SIG-M5 treated with dmso at 0.1 percent for 504 hours (cell line): ENCODE results near the gene PTPRK.

Experiments used
- DNase-seq: peaks from one replicate; lab custom pipeline; 2025; ENCODE audit not compliant: unreplicated experiment; lab: John Stamatoyannopoulos, UW

The PTPRK gene

GRCh38 chr6:128099571-128100197, 420.7 kb downstream of the PTPRK start:
- DNase-seq: no peak

GRCh38 chr6:128098000-128098581, 422.3 kb downstream of the PTPRK start:
- DNase-seq: no peak

DNA sequence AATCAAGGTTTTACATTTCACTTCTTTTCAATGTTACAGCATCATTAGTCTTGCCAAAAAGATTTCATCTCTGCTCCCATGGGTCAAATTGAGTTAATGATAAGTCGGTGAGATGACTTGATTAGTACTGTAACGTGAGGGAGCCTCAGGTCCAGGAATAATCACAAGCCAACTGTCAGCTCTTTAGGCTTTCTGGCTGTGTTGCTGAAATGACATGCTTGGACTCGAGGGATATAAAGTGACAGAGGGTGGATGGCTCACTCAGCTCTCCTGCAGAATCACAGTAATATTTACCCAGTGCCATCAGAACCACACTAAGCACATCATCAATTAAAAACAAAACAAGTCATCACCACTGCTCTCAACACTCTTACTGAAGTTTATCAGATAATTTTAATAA, 423.4 kb downstream of the PTPRK start:
- DNase-seq: no peak

DNA sequence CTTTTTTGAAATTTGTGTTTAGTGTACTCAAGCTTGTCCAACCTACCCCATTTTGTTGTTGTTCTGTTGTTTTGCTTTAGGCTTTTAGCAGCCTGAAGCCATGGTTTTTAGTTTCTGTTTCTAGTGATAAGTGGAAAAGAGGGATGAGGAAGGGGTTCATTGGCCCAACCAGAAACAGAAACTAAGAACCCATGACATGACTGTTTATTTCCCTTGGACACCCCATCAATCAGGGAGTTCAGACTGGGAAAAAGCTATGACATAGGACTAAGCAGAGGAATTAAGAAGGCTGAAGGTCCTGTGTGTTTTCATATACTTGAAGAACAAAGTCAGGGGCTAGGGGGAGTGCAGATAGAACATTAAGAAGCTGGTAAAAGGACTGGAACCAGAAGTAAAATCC, 425.0 kb downstream of the PTPRK start:
- no peak for DNase-seq

GRCh38 chr6:128079021-128079420, 441.4 kb downstream of the PTPRK start:
- DNase-seq: no peak

GRCh38 chr6:128078276-128078675, 442.1 kb downstream of the PTPRK start:
- no peak for DNase-seq

DNA sequence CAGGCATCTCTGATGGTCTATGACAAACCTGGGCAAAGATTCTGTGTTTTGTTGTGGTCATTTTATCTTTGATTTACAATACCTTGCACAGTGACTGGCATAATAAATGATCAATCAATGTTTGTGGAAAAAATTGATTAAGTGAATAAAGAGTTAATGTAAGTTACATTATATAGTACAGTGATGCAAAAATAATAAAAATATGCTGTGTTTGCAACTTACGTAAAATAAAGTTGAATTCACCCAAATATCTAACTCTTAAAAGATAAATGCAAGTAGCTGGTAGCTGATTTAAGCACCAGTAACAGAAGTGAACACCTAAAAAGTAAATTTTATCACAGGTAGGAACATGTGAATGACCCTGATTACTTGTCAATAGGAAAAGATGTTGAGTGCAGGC, 443.6 kb downstream of the PTPRK start:
- no peak for DNase-seq

- DNase-seq: no peak
Observed at GRCh38 chr6:128074567-128074966, 445.8 kb downstream of the PTPRK start.

DNA sequence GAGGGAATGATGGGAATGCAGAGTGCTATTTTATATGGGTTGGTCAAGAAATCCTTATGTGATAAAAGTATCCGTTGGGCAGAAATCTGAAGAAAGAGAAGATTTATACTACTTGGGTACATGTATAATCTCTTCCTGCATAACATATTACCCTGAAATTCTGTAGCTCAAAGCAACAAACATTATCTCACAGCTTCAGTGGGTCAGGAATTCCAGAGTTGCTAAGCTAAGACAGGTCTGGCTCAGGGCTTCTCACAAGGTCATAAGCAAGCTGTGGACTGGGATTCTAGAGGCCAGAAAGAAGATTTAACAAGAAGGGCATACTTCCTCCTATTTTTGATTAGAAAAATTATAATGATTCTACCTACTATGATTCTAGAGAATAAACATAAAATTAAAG, 447.0 kb downstream of the PTPRK start:
- DNase-seq: no peak

GRCh38 chr6:128071212-128071611, 449.2 kb downstream of the PTPRK start:
- DNase-seq: no peak

DNA sequence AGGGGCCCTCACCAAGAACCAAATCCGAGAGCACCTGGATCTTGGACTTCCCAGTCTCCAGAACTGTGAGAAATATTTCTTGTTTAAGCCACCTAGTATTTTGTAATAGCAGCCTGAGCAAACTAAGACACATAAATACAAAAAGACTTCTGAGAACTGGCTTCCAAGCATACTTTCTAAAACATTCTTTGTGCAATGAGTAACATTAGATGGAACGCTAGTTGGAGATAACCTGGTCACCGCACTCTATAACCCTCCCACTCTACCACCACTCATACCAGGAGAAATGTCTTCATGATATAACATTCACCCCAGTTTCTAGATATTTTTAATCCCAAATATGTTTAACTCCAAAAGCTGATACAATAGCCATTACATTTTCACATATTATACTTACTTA, 450.0 kb downstream of the PTPRK start:
- no peak for DNase-seq

GRCh38 chr6:128069188-128069587, 451.2 kb downstream of the PTPRK start:
- DNase-seq: no peak

DNA sequence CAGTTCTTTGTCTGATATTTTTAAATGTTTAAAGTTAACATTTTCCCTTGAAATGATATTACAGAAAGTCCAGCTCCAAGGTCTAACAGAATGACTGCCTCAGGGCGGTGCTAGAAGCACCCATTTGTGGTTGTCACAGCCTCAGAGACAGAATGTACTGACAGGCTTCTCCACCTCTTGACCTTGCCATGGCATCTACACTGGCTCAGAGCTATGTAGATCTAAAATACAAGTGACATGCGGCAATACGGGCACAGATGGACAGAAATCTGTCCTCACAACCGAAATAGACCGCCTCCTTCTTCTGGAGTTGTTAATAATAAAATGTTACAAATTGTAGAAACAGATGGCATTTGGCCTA, 452.3 kb downstream of the PTPRK start:
- DNase-seq: no peak

DNA sequence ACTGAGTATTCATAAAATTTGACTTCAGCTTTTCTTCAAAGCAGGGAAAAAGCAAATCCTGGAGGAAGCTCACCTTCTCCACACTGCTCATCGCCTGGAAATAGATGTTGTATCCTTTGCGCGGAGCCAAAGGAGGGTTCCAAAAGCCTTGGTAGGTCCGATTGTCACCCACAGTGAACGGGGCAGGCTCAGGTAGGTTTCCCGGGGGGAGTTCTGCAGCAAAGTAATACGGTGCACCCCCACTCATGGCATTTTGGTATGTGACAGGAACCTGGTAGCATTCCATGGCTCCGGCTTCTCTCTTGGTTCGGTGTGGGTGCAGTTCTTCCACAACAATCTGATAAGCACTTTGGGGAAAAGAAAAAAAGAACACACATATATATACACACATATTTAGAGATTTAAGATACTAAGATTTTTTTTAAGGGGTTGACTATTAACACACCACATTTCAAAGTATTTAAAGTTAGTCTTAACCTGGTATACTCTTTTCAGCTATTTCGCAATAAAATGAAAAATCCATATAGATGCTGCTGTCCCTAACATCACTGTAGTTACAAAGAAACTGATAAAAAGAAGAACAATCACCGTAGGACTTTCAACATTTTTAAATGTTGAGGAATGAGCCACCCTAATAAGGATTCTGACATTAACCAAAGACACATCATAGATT, 452.8 kb downstream of the PTPRK start:
- DNase-seq: no peak

GRCh38 chr6:128065072-128065471, 455.3 kb downstream of the PTPRK start:
- no peak for DNase-seq

DNA sequence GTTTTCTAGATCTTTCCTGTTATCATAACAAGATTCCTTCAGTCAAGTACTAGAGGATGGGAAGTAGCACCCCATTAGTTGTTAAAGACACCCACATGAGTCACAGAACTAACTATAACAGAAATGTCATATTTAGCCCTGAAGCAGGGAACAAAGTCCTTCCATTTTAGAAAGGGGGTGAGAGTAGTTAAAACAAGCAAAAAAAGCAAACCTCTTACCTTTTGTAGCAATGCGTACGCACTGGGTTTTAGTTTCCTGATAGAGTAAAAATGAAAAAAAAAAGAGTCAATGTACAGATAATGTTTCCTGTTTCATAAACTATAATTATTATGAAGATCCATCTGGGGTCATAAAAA, 455.9 kb downstream of the PTPRK start:
- no peak for DNase-seq

DNA sequence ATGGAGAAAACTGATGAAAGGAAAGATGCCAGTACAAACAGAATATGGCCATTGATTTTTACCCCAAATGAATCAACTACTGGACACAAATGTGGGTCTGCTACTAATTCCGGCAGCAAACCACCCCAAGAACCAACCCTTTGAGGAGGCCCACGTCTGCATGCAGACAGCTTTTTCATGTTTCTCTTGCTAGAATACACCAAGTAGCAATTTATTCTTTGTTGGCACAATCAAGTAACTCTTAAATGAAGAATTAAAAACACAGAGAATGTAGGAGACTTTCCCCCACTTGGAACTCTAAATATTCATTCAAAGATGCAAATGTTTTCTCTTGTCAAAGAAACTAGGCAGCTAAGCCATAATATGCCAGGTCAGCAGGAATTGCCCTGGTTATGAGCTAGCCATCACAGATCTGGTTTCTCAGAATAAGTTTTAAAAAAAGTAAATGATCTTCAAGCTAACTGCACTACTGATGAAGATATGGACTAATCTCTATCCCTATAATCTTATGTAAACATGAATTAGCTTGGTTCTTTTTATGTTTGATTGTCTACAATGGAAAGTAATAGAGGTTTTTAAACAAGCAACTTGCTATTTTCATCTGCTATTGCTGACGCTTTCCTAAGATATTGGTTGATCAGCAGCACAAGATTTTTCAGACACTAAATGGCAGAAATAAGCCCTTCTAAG, 456.4 kb downstream of the PTPRK start:
- DNase-seq: no peak

DNA sequence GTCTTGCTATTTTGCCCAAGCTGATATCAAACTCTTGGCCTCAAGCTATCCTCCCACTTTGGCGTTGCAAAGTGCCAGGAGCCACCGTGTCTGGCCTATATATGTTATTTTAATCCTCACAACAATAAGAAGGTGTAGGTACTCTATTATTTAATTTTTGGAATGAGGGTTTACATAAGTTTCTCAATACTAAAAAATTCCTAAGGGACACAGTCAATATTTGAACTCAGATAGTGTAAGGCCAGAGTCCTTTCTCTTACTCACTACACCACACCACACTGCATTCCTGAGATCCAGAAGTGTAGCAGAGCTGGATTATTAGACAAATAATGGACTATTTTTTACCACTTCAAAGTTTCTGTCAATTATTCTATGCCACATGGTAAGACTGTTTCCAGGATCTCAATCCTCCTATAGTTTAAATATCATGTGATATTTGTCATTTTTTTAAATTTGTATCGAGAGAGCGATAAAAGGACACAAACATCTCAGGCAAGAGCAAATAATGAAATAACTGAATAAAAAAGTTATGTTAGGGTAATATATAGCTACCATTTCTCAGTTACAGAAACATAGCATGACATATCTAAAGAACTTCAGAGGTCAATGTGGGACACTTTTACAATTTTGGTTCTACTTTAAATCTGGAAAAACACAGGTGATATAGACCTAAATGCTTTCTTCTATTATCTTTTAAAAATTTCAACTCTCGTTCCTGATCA, 457.4 kb downstream of the PTPRK start:
- peak; percentile 10 for DNase-seq

DNA sequence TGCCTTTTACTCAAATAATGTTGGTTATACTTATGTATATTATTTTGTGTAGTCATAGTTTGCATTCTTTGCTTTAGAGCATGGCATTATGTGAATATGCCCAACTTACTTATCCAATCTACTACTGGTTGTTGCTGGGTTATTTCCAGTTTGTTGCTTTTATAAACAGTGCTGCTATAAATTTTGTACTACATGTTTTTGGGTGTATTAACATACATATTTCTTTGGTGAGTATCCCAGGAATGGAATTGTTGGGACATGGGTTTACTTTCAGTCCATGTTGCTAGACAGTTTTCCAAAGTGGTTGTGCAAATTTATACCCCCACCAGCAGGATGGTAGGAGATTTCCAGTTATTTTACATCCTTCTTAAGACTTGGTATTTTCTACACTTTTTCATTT, 462.5 kb downstream of the PTPRK start:
- DNase-seq: no peak

- no peak for DNase-seq
Observed at GRCh38 chr6:128057541-128057940, 462.9 kb downstream of the PTPRK start.

- no peak for DNase-seq
Observed at GRCh38 chr6:128053109-128053508, 467.3 kb downstream of the PTPRK start.

- DNase-seq: no peak
Observed at GRCh38 chr6:128047989-128048388, 472.4 kb downstream of the PTPRK start.
